ENCODE results near the gene HDAC10.

Gene HDAC10

GRCh38 chr22:50250555-50251476, at the start of gene HDAC10:
TSS of gene HDAC10 (minus strand) at chr22:50251265. CDS start at chr22:50251032, 233 bp downstream.
- peak; percentile 94 for DNase-seq (ENCODE audit: low spot score)

- DNase-seq (ENCODE audit: low spot score): no peak
These were observed 49.7 kb upstream of the HDAC10 start for GRCh38 chr22:50300620-50301257.

- peak; percentile 53 for DNase-seq (ENCODE audit: low spot score)
These were observed 48.9 kb upstream of the HDAC10 start for GRCh38 chr22:50299785-50300619.

- peak; percentile 59 for DNase-seq (ENCODE audit: low spot score)
These were observed 48.1 kb upstream of the HDAC10 start for GRCh38 chr22:50298937-50299784.

- DNase-seq (ENCODE audit: low spot score): no peak
These were observed 47.2 kb upstream of the HDAC10 start for GRCh38 chr22:50298266-50298637.

GRCh38 chr22:50297510-50298265, 46.6 kb upstream of the HDAC10 start:
- DNase-seq (ENCODE audit: low spot score): no peak

GRCh38 chr22:50296658-50297490, 45.8 kb upstream of the HDAC10 start:
- DNase-seq (ENCODE audit: low spot score): no peak

GRCh38 chr22:50294319-50294656, 43.2 kb upstream of the HDAC10 start:
- no peak for DNase-seq (ENCODE audit: low spot score)

GRCh38 chr22:50293441-50294318, 42.6 kb upstream of the HDAC10 start:
- DNase-seq (ENCODE audit: low spot score): peak; percentile 93

GRCh38 chr22:50292643-50293440, 41.8 kb upstream of the HDAC10 start:
- no peak for DNase-seq (ENCODE audit: low spot score)

- no peak for DNase-seq (ENCODE audit: low spot score)
These were observed 39.0 kb upstream of the HDAC10 start for GRCh38 chr22:50289942-50290630.

- DNase-seq (ENCODE audit: low spot score): no peak
These were observed 38.3 kb upstream of the HDAC10 start for GRCh38 chr22:50289151-50289941.

- DNase-seq (ENCODE audit: low spot score): no peak
These were observed 36.7 kb upstream of the HDAC10 start for GRCh38 chr22:50287731-50288130.

GRCh38 chr22:50286701-50287318, 35.7 kb upstream of the HDAC10 start:
- DNase-seq (ENCODE audit: low spot score): no peak

GRCh38 chr22:50286275-50286674, 35.2 kb upstream of the HDAC10 start:
- DNase-seq (ENCODE audit: low spot score): no peak

- DNase-seq (ENCODE audit: low spot score): no peak
These were observed 34.6 kb upstream of the HDAC10 start for GRCh38 chr22:50285568-50286229.

All from AG20443 (cell line).